Activated CD4-positive, CD25-positive, alpha-beta regulatory T cell (primary cell): ENCODE measurements around the gene VTI1A.

Experiments
- DNase-seq, 4 experiments: peaks; one replicate each; lab custom pipeline; 2025; lab: John Stamatoyannopoulos, UW

Gene VTI1A

GRCh38 chr10:112811741-112812551, 364.9 kb downstream of the VTI1A start:
- DNase-seq, result no peak

DNA sequence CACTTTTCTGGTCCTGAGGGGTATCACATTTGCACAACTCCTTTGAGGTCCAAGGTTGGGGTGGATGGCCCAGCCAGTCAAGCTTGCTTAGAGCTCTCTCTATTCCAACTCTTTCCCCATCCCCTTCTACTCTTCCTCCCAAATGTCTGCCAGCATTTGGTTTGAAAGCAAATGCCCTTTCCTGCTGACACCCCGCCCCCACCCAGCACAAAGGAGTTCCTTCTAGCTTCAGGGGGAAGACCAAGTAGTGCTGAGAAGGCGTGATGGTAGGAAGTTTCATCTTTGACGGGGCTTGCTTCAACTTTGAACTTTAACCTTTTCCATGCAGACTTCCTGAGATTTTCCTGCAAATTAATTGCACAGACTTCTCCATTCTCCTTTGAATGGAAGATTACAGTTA, 365.6 kb downstream of the VTI1A start:
- no peak for DNase-seq

DNA sequence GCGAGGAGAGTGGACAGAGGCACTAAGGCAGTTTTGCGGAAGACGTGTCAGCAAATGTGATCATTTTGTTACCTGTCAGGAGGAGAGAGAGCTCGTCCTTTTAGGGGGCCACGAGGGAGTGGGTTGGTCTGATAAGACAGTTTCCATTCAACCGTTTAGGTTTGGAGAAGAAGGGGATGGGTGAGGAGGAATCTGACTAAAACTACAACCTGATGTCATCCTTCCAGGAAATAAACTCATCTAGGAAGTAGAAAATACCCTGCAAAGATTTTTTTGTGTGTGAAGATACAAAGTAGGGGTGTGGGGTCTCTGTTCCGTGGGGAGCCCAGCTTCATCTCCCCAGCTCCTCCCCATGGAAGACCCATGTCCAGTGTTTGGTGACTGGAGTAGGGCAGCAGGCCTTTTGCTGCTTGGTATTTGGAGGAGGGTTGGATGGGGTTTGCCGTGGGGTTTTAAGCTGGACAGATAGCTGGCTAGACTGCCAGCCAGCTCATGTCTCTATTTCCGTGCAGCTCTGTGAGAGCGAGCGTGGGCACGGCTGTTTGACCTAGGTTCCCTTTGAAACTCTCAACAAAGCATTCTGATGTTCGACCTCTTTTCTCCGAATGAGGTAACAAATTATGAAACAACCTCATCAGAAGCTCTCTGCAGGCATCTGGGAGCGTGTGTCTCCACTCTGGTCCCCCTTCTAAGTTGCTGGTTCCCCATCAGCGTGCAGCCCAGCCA, 367.0 kb downstream of the VTI1A start:
- no peak for DNase-seq

DNA sequence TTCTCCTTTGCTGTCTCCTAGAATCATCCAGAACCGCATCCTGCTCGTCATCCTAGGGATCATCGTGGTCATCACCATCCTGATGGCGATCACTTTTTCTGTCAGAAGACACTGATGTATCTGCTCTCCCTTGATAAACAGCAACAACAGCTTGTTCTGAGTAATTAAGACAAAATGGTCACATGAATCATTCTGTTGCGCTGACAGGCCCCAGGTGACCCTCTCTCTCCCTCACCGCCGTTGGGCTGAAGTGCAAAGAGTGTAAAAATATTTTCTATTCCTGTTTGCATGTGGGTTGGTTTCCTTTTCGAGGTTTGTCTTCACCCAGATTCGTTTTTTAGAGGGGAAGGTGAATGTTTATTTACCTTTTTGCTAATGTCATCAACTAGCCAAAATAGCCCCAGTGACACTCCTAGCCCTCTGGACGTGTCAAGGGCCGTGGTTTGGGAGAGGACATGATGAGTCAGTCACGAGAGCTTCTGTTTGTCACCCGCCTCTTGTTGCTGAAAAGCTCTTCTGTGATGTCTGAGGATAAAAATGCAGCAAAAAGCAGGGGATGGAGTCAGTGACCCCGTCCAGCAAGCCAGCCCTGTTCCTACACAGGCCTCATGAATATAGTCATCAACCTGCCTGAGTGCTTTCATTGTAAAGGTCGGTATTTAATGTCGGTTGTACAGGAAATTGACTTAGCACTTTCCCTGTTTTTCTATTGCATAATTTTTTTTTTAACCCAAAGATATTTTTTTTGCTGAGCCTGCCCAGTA, 368.4 kb downstream of the VTI1A start:
- no peak for DNase-seq

DNA sequence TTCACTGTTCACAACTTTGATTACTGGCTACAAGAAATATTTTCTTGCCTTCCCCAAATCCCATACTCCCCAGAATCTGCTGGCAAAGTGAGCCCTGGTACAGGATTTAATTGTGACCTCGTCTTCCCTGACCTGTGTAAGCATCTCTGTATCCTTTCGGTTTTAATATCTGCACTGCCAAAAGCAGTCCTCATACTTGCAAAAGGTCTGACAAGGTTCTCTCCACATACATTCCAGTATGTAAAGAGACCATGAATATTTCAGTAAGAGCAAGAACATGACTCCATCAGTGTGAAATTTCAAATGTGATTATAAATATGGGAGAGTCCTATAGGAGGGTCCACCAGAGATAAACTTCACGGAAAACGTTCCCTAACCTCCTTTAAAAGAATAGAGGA, 369.0 kb downstream of the VTI1A start:
- DNase-seq, result no peak

- no peak for DNase-seq
Observed at GRCh38 chr10:112816891-112817290, 369.9 kb downstream of the VTI1A start.

- no peak for DNase-seq
Observed at GRCh38 chr10:112817981-112818777, 371.2 kb downstream of the VTI1A start.

DNA sequence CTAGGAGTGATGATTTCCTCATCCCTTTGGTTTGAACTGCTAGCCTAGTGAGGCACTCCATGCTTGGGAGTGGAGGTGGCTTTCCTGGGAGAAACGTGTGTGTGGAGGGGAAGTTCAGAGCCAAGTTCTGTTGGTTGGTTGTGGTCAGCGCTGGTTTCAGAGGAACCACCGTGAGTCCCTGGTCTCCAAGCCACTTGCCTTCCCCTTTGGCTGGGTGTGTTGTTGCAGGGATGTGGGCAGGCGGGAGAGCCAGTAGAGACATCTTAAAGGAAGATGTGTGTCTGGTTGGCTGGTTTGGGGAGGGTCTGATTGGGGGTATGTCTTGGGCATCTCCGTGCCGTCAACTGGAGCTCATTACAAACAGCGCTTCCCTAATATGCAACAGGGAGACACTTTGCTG, 372.2 kb downstream of the VTI1A start:
- DNase-seq, result no peak

- no peak for DNase-seq
Observed at GRCh38 chr10:112820320-112820719, 373.3 kb downstream of the VTI1A start.

- DNase-seq, result no peak
Observed at GRCh38 chr10:112821038-112821437, 374.0 kb downstream of the VTI1A start.

DNA sequence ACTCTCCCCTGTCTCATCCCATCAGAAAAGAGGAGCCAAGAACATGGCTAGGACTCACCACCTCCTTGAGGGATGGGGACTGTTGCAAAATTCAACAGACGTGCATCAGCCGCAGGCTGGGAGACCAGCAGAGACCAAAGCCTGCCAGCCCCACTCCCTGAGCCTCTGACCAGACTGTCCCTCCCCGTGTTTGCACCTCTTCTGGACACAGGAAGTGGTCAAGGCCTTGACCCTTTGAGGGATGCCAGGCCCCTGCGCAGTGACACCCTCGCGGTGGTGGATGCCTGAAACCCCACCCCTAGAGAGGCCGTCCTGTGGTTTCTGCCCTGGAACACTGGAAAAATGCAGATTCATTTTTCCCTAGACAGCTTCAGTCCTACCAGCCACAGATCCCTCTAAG, 374.6 kb downstream of the VTI1A start:
- no peak for DNase-seq

GRCh38 chr10:112823007-112823406, 376.0 kb downstream of the VTI1A start:
- no peak for DNase-seq

GRCh38 chr10:112823604-112824003, 376.6 kb downstream of the VTI1A start:
- DNase-seq, result no peak

GRCh38 chr10:112826018-112826697, 379.1 kb downstream of the VTI1A start:
- no peak for DNase-seq

- no peak for DNase-seq
Observed at GRCh38 chr10:112827086-112827485, 380.1 kb downstream of the VTI1A start.

DNA sequence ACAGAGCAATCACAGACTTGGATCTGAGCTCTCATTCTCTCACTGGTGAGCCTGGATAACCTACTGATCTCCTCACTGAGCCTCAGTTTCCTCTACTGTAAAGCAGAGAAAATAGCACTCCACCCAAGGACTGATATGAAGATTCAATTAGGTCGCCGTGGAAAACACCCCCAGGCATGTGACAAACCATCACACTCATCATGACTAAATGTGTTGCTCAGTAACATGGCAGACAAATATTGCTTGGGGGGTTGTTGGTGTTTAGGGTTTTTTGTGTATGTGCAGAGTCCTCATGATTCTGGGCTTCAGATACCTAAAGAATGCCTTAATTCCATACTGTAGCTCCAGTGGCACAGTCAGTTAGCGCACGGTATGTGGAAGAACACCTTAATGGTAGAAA, 380.9 kb downstream of the VTI1A start:
- no peak for DNase-seq

- no peak for DNase-seq
Observed at GRCh38 chr10:112831859-112832258, 384.8 kb downstream of the VTI1A start.

- no peak for DNase-seq
Observed at GRCh38 chr10:112832361-112832878, 385.4 kb downstream of the VTI1A start.

DNA sequence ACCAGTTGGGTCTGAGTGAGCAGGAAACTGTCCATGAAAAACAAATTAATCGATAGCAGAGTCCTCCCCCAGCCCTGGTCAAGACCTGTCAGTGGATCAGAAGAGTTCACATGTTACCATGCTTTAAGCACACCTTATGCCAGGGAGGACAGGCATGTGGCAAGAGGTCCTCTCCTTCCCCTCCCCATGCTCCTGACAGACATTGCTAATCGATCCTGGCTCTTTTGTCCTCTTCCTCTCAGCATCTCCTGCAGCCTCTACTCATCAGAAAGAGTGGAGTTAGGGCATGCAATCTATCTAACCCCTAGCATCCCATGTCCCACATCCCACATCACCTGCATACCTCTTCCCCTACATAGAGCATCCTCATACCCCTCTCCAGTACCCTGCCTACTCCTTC, 385.9 kb downstream of the VTI1A start:
- DNase-seq, result no peak

DNA sequence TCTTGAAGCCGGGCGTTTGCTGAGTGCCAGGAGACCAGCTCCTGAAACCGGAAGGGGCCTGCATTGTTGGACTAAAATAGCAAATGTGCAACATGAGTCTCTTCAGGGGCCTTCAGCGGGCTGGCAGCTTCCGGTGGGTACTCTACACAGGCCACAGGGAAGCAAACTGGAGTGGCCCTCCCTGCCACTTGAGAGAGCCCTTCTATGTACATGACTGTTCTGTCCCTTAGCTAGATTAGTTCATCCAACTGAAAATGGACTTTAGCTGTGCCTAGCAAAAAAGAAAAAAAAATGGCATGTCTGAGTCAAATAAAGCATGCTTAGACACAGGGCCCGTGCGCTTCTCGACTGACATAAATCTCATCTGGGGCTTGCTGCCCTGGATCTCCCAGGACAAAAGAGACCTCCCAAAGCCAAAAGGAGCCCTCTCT, 387.8 kb downstream of the VTI1A start:
- no peak for DNase-seq

DNA sequence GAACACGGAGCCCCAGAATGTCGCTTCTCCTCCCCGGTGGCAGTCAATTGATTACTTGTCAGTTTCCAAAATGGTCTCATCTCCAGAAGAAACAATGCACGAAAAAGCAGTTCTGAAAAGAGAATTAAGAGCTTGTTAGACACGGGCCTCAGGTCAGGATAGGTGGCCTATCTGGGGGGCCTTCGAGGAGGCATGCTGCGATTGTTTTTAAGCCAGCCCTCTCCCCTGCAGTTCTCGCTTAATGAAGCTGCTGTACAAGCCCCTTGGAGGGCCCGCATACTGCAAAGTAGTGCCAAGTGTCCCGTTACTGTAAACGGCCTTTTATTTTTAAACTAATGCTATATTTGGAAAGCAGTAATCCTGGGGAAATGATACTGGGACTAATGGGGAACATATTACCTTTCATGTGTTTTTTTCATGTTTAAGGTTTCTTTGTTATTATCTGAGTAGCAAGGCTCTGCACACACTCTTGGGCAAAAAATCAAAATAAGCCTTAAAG, 388.3 kb downstream of the VTI1A start:
- no peak for DNase-seq
